AG09309 (cell line): ENCODE results near the gene SH2D1B.

Experiments used
- DNase-seq: peaks from one replicate; pipeline ENCODE4 v3.0.0-alpha.2; 2010; ENCODE audit warnings: low read depth
- H3K4me3 ChIP-seq: 2 replicates; pipeline ENCODE4 v1.5.1; 2011; ENCODE audit warnings: mild to moderate bottlenecking, low read depth, low read length, moderate library complexity; ENCODE audit not compliant: control insufficient read depth
- TF ChIP-seq, protein P1 (sequence below): IDR thresholded peaks from 2 replicates; pipeline ENCODE4 v1.5.1; 2011; ENCODE audit warnings: mild to moderate bottlenecking, low read depth, low read length, inconsistent platforms; ENCODE audit not compliant: insufficient read depth, control insufficient read depth; ENCODE audit errors: missing control alignments

SH2D1B gene

DNA sequence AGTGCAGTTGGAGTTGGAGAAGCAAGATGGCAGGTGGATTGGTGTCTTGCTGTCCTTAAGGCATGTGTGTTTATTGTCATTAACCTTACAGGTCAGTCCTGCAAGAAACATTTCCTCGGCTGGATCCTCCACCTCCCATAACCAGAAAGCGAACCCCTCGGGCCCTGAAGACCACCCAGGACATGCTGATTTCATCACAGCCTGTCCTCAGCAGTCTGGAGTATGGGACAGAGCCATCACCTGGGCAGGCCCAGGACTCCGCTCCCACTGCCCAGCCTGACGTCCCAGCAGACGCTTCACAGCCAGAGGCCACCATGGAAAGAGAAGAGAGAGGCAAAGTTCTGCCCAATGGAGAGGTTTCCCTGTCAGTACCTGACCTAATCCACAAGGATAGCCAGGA is 28.8 kb downstream of the SH2D1B start:
- no peak overlapping the region for H3K4me3 ChIP-seq
- no peak for DNase-seq
- TF ChIP-seq, protein P1, sequence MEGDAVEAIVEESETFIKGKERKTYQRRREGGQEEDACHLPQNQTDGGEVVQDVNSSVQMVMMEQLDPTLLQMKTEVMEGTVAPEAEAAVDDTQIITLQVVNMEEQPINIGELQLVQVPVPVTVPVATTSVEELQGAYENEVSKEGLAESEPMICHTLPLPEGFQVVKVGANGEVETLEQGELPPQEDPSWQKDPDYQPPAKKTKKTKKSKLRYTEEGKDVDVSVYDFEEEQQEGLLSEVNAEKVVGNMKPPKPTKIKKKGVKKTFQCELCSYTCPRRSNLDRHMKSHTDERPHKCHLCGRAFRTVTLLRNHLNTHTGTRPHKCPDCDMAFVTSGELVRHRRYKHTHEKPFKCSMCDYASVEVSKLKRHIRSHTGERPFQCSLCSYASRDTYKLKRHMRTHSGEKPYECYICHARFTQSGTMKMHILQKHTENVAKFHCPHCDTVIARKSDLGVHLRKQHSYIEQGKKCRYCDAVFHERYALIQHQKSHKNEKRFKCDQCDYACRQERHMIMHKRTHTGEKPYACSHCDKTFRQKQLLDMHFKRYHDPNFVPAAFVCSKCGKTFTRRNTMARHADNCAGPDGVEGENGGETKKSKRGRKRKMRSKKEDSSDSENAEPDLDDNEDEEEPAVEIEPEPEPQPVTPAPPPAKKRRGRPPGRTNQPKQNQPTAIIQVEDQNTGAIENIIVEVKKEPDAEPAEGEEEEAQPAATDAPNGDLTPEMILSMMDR = no peak

DNA sequence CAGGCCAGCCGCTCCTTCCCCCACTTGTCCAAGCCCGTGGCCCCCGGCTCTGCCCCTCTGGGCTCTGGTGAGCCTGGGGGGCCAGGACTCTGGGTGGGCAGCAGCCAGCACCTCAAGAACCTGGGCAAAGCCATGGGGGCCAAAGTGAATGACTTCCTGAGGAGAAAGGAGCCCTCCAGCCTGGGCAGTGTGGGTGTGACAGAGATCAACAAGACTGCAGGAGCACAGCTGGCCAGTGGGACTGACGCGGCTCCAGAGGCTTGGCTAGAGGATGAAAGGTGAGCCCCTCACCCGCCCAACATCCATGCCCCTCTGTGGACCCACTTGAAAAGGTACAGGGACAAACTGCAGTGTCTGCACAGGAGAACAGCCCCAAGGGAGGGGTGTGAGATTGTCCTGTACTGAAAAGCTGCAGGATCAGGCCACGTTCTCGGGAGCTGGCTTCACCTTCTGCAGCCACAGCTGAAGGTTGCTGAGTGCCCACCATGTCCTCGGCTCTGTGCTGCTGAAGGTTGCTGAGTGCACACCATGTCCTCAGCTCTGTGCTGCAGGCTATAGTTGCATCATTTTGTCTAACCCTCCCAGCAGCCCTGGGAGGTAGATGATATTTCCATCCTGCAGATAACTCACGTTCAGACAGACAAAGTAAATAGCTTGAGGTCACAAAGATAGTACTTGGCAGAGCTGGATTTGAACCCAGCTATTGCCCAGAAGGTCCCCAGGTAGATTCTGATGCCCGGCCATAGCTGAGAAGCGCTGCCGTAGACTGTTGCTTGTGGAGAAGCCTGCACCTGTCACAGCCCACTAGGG is 29.8 kb downstream of the SH2D1B start:
- no peak for DNase-seq
- TF ChIP-seq, protein P1 = no peak
- H3K4me3 ChIP-seq = no peak overlapping the region

DNA sequence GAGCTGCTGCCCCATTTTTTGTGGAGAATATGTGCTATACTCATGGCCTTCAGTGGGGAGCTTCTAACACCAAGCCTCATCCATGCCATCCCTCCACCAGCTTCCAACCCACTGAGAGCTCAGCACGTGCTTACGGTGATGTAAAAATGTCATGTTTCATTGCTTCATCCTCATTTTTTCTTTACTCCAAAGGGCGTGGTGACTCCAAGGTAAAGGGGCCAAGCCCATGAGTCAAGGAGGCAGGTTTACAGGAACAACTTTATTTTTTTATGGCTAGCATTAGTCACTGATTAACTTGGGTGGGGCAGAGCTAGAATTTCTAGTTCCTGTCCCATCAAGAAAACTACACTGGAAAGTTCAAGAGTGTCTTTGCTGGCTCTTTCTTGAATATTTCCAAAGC is 30.6 kb downstream of the SH2D1B start, which contains the start of gene C1orf226:
Gene C1orf226 (plus strand): TSS at position 346 of the 400 bp plus-strand sequence. CDS start 174 bp downstream, outside the sequence.
- no peak within 1 kb of the TSS for H3K4me3 ChIP-seq
- TF ChIP-seq, protein P1 = no peak
- no peak for DNase-seq

DNA sequence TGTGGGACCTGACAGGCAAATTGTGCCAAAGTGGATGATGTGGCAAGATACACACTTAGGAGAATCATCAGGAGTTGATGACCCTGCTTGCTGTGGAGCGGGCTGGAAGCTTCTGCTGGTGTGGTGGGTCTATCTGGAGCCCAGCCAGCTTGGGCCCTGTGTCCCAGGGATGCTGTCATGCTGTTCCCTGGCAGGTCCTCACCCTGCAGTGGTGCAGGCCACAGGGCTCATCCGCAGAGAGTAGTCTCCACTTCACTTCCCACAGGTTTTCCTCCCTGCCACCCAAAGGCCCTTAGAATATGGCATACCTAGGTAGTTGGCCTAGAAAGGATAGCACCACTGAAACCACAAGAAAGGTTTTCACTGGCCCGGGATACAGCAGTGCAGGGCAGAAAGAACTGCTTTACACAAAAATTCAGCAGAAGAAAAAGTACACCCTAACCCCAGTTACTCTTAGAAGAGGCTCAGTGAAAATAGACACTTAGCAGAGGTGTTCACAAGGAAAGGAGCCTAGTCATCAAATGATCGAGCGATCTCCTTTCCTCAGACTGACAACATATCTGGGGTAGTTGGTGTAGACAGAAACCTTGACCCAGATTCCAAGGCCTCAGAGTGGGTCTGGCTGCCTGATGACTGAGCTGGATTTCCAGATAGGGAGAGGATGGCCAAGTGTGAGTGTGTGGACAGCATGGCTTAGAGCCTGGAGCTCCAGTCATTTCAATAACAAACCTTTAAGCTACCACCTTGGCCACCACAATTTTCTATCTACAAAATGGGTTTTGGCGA is 31.7 kb downstream of the SH2D1B start:
- TF ChIP-seq, protein P1 = no peak
- no peak for DNase-seq
- no peak overlapping the region for H3K4me3 ChIP-seq

DNA sequence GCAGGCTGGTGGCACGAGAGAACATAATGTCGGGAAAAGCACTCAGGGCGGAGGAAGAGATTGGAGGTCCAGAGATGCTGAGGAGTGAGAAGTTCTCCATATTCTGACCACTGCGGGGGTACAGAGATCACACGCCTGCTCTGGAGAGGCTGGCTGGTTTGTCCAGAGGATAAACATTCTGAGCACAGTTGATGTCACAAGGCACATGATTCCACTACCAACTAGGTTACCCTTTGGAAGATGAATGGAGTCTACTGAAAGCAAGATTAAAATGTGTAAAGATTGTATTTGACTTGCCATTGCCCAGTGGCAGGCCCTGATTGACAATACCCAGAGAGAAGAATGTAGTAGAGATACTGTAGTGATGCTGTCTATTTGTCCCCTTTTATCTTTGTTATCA is 35.2 kb downstream of the SH2D1B start, which contains the start of gene SPATA46:
Gene SPATA46 (minus strand): TSS at position 164 of the 400 bp plus-strand sequence. CDS start 64 bp downstream, at position 100.
- no peak for DNase-seq
- TF ChIP-seq, protein P1 = no peak
- H3K4me3 ChIP-seq = no peak within 1 kb of the TSS

DNA sequence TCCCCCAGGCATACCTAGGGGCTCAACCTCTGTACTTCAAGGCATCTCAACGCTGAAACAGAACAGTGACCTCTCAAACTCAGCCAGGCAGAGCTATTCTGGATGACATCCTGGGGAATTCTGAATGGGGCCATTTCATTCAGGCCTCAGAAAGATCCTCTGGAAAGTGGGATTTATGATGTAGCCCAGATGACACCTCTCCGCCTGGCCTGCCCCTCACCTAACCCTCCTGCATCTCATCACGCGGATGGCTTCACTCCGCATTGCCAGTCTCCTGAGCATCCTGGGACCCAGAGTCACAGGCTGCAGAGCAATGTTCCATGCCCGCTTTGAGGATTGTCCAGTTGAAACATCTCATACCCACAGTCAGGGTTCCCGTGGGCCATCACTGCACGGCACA is 36.5 kb downstream of the SH2D1B start:
- TF ChIP-seq, protein P1 = no peak
- DNase-seq = no peak
- no peak overlapping the region for H3K4me3 ChIP-seq
